Measurements from ENCODE around the gene TANGO6. TPM values are rescaled to one million over a fixed set of nuclear protein-coding genes. Genes with fewer than 3 reads are reported as not detected.

Gene TANGO6
- total RNA-seq, 2 donors from 2014 or later: 37.3 to 55.4 TPM

DNA sequence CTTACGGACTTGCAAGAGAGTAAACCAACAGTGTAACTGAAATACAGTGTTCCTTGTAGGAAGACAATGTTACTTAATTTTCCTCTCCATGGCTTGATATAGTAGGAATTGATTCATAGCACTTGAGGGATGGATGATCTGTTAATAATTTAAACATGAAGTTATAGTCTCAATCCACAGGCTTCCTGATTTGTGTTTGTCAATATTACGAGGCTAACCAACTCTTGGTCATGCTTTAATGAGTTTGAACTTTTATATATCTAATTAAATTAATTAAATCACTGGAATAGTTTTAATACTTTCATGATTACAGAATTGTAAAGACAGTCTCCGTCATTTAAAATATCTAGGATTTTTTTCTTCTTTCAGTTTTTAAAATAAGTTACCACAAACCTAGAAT lies 150.1 kb downstream of the TANGO6 start:
- no peak for TF ChIP-seq CTCF (IDR thresholded peaks at IDR 0.05)
- no peaks in the 10 kb centered on the region for H3K4me1 ChIP-seq (ENCODE audit: control insufficient read depth in 1 of 2, low read depth in 2 of 2)
- H3K4me3 ChIP-seq: no peak overlapping the region
- no peak for ATAC-seq (ENCODE audit: insufficient number of reproducible peaks, low FRiP score, low read depth)
- H3K9me3 ChIP-seq: no peaks in the 10 kb centered on the region
- H3K27ac ChIP-seq: no peak overlapping the region
- no peaks in the 10 kb centered on the region for H3K36me3 ChIP-seq
- no peaks in the 10 kb centered on the region for H3K27me3 ChIP-seq (replicated peaks; ENCODE audit: insufficient read depth)
- no peak for DNase-seq (ENCODE audit: low spot score)

DNA sequence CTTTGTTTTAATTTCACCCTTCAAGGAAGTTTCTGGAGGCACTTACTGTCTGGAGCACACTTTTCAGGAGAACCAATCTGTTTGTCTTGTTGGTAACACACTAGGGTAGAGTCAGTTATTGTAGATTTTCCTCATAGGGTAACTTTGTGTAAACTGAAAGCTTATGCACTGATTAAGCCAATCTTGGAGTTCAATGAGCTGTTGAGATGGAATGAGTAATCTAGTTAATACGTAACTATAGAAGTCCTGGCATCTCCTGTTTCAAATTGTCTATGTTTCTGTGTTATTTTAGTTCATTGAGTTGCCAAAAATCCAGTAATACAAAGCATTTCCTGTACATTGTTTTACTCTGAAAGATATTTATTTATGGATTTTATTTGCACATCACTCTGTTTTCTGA lies 150.6 kb downstream of the TANGO6 start:
- no peaks in the 10 kb centered on the region for H3K27me3 ChIP-seq (replicated peaks; ENCODE audit: insufficient read depth)
- DNase-seq (ENCODE audit: low spot score) (no peak), ATAC-seq (ENCODE audit: insufficient number of reproducible peaks, low FRiP score, low read depth) (no peak)
- TF ChIP-seq CTCF (IDR thresholded peaks at IDR 0.05): no peak
- H3K36me3 ChIP-seq: no peaks in the 10 kb centered on the region
- no peak overlapping the region for H3K27ac ChIP-seq
- H3K4me1 ChIP-seq (ENCODE audit: control insufficient read depth in 1 of 2, low read depth in 2 of 2): no peaks in the 10 kb centered on the region
- no peaks in the 10 kb centered on the region for H3K9me3 ChIP-seq
- H3K4me3 ChIP-seq: no peak overlapping the region

GRCh38 chr16:68994324-68994723 lies 151.0 kb downstream of the TANGO6 start:
- Histone ChIP-seq H3K36me3 (no peaks in the 10 kb centered on the region), H3K4me3 (no peak overlapping the region), H3K27ac (no peak overlapping the region), H3K27me3 (replicated peaks; ENCODE audit: insufficient read depth) (no peaks in the 10 kb centered on the region), H3K4me1 (ENCODE audit: control insufficient read depth in 1 of 2, low read depth in 2 of 2) (no peaks in the 10 kb centered on the region), H3K9me3 (no peaks in the 10 kb centered on the region)
- ATAC-seq (ENCODE audit: insufficient number of reproducible peaks, low FRiP score, low read depth) (no peak), DNase-seq (ENCODE audit: low spot score) (no peak)
- no peak for TF ChIP-seq CTCF (IDR thresholded peaks at IDR 0.05)

GRCh38 chr16:68995011-68995504 lies 151.7 kb downstream of the TANGO6 start:
- no peak for TF ChIP-seq CTCF (IDR thresholded peaks at IDR 0.05)
- DNase-seq (ENCODE audit: low spot score) (no peak), ATAC-seq (ENCODE audit: insufficient number of reproducible peaks, low FRiP score, low read depth) (no peak)
- Histone ChIP-seq H3K4me1 (ENCODE audit: control insufficient read depth in 1 of 2, low read depth in 2 of 2) (no peaks in the 10 kb centered on the region), H3K27ac (no peak overlapping the region), H3K4me3 (no peak overlapping the region), H3K27me3 (replicated peaks; ENCODE audit: insufficient read depth) (no peaks in the 10 kb centered on the region), H3K36me3 (no peaks in the 10 kb centered on the region), H3K9me3 (no peaks in the 10 kb centered on the region)

GRCh38 chr16:68997564-68997963 lies 154.2 kb downstream of the TANGO6 start:
- Histone ChIP-seq H3K27ac (no peak overlapping the region), H3K4me3 (no peak overlapping the region), H3K36me3 (no peaks in the 10 kb centered on the region), H3K9me3 (no peaks in the 10 kb centered on the region), H3K27me3 (replicated peaks; ENCODE audit: insufficient read depth) (no peaks in the 10 kb centered on the region), H3K4me1 (ENCODE audit: control insufficient read depth in 1 of 2, low read depth in 2 of 2) (no peaks in the 10 kb centered on the region)
- DNase-seq (ENCODE audit: low spot score) (no peak), ATAC-seq (ENCODE audit: insufficient number of reproducible peaks, low FRiP score, low read depth) (no peak)
- no peak for TF ChIP-seq CTCF (IDR thresholded peaks at IDR 0.05)
